Astrocyte of the cerebellum (primary cell): ENCODE data around the gene JAKMIP1.

ENCODE experiments used
- DNase-seq: peaks from one replicate; pipeline ENCODE4 v3.0.0-alpha.2; 2011; ENCODE audit warnings: low read depth
- H3K4me3 ChIP-seq: 2 replicates; pipeline ENCODE4 v1.5.1; 2011; ENCODE audit warnings: mild to moderate bottlenecking, low read depth, low read length, moderate library complexity
- in situ Hi-C: cut with HindIII; loops from 2 replicates; pipeline ENCODE4 v1.10.0; 2017; ENCODE audit warnings: low sequenced_read_pairs
- TF ChIP-seq, protein P1 (sequence below): IDR thresholded peaks from 2 replicates; pipeline ENCODE4 v1.5.1; 2012; ENCODE audit warnings: low read length, low read depth, moderate library complexity, mild to moderate bottlenecking; ENCODE audit errors: missing control alignments

JAKMIP1 gene

DNA sequence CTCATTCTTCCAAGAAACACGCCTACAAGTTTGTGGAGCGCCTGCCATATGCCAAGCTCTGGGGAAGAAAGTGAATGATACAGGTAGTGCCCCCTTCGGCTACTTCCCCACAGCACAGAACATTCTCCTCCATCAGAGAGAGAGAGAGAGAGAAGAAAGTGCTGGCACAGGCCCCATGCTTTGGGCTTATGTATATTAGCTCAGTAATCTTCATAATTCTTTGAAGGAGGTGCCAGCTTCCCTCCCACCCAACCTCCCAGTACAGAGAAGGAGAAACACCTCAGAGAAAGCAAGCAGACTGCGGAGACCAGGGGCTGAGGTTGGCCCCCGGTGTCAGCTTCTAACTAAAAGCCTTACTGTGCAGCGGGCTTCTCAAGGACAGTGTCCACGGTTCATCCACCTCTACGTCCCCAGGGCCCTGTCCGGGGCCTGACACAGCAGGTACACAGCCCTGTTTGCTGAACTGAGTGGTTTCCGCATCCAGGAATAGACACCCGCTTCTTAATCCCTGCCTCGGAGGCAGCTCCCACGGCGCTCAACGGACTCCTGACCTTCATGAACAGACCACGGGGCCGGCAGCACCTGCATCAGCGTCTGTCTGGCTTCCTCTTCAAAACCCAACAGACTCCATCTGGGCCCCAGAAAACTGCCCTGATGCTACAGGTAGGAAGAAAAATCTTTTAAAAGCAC is 50.2 kb downstream of the JAKMIP1 start:
- no peak overlapping the region for H3K4me3 ChIP-seq
- in situ Hi-C loops, result no loop called here
- TF ChIP-seq, protein P1, sequence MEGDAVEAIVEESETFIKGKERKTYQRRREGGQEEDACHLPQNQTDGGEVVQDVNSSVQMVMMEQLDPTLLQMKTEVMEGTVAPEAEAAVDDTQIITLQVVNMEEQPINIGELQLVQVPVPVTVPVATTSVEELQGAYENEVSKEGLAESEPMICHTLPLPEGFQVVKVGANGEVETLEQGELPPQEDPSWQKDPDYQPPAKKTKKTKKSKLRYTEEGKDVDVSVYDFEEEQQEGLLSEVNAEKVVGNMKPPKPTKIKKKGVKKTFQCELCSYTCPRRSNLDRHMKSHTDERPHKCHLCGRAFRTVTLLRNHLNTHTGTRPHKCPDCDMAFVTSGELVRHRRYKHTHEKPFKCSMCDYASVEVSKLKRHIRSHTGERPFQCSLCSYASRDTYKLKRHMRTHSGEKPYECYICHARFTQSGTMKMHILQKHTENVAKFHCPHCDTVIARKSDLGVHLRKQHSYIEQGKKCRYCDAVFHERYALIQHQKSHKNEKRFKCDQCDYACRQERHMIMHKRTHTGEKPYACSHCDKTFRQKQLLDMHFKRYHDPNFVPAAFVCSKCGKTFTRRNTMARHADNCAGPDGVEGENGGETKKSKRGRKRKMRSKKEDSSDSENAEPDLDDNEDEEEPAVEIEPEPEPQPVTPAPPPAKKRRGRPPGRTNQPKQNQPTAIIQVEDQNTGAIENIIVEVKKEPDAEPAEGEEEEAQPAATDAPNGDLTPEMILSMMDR, result no peak
- DNase-seq, result no peak

DNA sequence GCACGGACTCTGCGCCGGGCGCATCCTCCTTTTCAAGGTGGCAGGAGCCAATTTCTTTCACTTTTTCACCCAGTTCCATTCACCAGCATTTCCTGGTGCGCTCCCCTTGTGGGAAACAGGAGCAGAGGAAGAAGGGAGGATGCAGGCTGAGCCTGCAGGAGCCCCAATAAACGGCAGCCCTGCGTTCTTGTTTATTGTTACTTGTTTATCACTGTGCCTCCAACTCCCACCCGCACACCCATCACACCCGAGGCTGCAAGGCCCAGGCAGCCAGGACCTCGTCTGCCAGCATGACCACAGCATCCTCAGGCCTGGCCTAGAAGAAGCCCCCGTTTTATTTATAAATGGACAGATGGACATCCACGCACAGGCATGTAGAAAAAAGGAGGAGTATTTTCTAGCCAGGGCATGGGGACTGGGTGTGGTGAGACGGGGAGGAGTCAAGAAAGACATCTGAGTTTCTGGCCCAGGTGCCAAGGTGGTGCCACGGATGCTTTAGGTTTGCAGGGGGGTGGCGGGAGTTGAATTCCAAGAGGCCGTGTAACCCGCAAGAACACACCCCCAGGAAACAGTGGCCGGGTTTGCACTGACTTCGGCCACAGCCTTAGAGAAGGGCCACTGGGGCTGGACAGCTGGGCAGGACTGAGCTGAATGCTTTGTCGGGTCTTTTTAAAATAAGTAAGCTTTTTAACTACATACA is 51.7 kb downstream of the JAKMIP1 start:
- no peak for DNase-seq
- no peak overlapping the region for H3K4me3 ChIP-seq
- in situ Hi-C loops, result no loop called here
- TF ChIP-seq, protein P1, result no peak

DNA sequence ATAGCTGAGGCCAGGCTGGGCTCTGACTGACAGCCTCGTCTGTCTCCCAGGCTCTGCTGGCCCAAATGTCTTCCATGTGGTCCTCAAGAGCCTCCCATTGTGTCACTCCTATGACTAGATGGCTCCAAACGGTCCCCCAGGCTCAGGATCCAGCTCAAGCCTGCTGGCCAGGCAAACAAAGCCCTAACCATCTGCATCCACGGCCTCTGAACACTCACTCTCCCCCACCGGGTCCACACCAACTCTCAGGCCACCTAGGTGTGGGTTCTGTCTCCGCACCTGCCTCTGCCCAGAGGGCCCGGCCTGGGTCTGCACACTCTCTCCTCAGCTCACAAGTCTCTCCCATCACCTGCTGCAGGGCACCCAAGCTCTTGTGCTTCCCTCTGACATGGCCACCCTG is 52.9 kb downstream of the JAKMIP1 start:
- in situ Hi-C loops, result no loop called here
- TF ChIP-seq, protein P1, result no peak
- no peak for DNase-seq
- no peak overlapping the region for H3K4me3 ChIP-seq

DNA sequence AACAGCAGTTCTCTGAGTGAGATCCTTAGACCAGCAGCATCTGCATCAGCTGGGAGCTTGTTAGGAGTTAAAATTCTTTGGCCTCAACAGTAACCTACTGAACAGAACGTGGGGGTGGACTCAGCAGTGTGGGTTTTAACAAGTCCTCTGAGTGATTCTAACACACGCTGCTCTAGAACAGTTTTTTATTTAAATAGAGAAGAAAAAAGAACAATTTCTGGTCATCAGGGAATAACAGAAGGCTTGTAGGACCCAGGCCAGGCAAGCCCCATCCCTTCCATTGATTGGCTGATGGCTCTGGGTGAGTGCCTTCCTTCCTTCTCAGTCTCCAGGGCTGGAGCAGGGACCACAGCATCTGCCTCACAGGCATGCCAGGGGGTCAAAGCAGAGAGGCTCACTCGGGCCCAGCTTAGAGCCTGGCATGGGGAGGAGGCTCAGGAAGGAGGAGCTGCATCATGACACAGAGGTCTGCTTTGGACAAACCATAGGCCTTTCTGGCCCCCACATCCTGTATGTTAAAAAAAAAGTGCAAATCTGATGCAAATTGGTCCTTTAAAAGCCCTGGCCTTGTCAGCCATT is 56.7 kb downstream of the JAKMIP1 start:
- H3K4me3 ChIP-seq, result no peak overlapping the region
- in situ Hi-C loops, result no loop called here
- DNase-seq, result no peak
- TF ChIP-seq, protein P1, result no peak

DNA sequence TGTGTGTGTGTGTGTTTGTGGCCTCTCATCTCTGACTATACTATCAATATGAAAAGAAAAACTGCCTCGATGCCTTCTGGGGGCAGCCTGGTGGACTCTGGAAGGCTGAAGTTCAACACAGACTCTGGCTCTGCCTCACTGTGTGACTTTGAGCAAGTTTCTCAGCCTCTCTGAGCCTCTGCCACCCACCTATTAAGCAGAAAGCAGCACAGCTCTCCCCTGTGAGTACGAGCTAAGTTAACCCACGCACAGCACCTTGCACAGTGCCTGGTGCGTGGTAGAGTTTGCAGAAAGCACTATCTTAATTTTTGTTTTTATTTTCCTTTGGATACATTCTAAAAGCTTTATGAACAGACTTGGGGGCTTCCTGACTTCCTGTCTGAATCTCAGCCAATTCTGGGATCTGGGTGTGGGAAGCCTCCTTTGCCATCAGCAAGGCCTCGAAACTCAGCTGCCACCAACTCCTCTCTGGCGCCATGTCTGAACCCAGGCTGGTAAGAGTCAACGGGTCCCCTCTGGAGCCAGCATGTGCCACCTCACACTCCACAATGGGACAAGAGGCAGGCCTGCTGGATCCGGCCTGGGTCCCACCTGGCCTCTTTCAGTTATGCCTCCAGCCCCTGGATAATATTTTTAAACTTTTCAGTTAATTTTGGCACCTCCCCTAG is 57.3 kb downstream of the JAKMIP1 start:
- TF ChIP-seq, protein P1, result no peak
- no peak for DNase-seq
- in situ Hi-C loops, result no loop called here
- H3K4me3 ChIP-seq, result no peak overlapping the region

DNA sequence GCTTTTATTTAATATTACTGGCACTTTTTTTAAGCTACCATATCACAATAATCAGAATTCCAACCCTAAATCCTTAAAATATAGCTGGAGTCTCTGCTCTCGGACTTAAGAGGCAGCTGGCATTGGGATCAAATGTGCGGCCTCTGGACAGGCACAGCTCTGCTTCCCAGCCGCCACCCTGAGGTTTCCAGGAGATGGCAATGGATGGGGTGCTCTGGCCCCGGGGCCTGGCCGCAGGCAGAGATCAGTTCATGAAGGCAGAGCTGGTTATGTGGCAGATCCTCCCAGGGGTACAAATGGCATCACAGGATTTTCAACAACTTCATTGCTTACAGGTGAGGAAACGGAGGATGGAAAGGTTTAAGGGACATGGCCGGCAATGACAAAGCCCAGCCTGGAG is 57.8 kb downstream of the JAKMIP1 start:
- TF ChIP-seq, protein P1, result no peak
- H3K4me3 ChIP-seq, result no peak overlapping the region
- in situ Hi-C loops, result no loop called here
- DNase-seq, result no peak
